Fibroblast of mammary gland (primary cell): ENCODE measurements around the gene NRP2.

ENCODE experiments used
- DNase-seq: peaks from one replicate; pipeline ENCODE4 v3.0.0-alpha.2; 2010; ENCODE audit warnings: low read depth
- H3K4me3 ChIP-seq: 2 replicates; pipeline ENCODE4 v1.5.1; 2011; ENCODE audit warnings: low read depth, mild to moderate bottlenecking, low read length, moderate library complexity; ENCODE audit not compliant: control insufficient read depth
- TF ChIP-seq, protein P1 (sequence below): conservative IDR thresholded peaks from 2 replicates; pipeline ENCODE4 v1.5.1; 2011; ENCODE audit warnings: low read depth, low read length, inconsistent platforms; ENCODE audit not compliant: control insufficient read depth, insufficient read depth

Gene NRP2

DNA sequence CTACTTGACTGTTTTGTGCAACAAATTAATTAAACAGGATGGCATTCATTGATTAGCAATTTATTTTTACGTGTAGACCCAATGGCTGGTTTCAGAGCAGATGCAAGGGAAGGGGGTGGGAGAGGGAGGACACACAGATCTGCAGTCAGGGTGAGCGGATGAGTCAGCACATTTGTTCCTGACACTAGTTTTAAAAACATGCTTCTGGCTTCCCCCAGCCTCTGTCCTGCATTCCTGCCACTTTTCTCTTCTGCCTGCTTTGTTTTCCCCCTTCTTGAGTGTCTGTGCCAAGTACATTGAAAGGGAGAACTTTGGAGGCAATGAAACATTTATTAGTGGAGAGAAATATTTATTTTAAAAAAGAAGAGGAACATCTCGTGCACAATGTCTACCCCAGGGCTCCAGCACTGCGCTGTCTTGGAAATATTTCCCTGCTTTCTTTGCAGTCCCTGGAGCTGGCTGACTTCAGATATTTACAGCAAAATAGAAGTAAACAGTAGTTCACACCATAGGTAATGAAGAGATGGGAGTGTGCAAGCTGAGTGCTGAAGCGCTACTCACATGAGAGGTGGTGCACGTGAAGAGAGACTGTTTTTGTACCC, 52.2 kb downstream of the NRP2 start:
- peak; percentile 89 for DNase-seq
- no peak overlapping the region for H3K4me3 ChIP-seq
- TF ChIP-seq, protein P1, sequence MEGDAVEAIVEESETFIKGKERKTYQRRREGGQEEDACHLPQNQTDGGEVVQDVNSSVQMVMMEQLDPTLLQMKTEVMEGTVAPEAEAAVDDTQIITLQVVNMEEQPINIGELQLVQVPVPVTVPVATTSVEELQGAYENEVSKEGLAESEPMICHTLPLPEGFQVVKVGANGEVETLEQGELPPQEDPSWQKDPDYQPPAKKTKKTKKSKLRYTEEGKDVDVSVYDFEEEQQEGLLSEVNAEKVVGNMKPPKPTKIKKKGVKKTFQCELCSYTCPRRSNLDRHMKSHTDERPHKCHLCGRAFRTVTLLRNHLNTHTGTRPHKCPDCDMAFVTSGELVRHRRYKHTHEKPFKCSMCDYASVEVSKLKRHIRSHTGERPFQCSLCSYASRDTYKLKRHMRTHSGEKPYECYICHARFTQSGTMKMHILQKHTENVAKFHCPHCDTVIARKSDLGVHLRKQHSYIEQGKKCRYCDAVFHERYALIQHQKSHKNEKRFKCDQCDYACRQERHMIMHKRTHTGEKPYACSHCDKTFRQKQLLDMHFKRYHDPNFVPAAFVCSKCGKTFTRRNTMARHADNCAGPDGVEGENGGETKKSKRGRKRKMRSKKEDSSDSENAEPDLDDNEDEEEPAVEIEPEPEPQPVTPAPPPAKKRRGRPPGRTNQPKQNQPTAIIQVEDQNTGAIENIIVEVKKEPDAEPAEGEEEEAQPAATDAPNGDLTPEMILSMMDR, result no peak

DNA sequence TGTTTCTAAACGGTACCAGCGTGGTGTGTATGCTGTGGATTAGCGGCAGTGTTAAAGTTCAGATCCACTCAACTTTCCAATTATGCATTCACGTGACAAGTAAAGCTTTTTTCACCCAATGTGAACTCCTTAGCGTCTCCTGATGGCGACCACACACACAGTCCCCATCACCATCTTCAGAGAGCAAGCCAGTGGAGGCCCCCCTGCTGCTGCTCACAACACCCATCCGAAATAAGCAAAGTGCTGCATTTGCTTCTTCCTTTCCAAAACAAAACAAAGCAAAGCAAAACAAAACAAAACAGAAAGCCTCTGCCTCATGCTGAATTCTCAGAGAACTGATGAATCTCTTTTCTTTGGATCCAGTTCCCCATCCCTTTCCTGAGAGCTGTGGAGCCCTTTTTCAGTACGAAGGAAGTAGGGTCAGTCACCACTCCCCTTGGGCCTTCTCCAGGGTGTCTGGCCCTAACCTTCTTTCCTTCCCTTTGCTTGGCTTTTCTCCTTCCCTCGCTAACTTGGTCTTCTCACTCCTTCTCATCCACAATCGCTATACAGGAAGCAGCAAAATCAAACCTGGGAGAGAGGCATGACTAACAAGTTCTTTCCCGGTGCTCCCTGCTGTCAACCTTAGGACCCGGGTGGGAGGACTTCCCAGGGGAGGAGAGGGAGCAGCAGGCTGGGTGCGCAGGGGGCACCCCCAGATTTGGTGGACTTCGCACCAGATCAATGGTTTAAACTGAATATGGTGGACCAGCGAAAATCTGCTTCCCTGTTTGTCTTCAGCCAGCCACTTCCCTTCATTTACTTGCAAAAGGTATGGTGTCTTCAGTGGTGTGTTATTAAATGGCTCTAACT, 56.0 kb downstream of the NRP2 start:
- TF ChIP-seq, protein P1, result no peak
- no peak for DNase-seq
- no peak overlapping the region for H3K4me3 ChIP-seq

DNA sequence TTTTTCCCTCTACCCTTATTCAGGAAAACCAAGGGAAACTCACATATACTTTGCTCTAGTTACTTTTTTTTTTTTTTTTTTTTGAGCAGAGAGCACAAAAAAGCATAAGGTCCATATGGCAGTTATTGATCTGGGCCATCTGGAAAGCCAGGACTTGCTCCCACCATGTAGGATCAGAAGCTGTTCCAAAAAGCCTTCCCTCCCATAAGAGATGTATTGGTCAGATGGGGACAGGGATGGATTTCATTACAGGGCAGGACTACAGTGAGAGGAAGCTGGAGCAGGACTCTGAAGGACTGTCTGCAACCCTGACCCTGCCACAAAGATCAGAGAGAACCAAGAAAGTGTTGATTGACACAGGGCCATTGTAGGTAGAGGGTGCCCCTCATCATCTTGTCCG, 57.3 kb downstream of the NRP2 start:
- no peak for DNase-seq
- no peak overlapping the region for H3K4me3 ChIP-seq
- TF ChIP-seq, protein P1, result no peak

DNA sequence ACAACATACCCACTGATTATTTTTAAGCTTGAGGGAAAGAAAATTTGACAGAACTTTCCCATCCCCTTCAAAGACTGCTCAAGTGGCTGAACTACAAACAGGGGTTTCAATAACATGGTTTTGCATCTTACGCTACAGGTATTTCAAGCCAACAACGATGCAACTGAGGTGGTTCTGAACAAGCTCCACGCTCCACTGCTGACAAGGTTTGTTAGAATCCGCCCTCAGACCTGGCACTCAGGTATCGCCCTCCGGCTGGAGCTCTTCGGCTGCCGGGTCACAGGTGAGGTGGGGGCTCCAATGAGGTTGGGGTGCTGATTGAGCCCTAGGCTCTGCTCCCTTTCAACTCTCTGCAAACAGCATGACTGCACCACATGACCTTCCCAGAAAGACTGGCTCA, 58.1 kb downstream of the NRP2 start:
- H3K4me3 ChIP-seq, result no peak overlapping the region
- no peak for DNase-seq
- TF ChIP-seq, protein P1, result no peak

DNA sequence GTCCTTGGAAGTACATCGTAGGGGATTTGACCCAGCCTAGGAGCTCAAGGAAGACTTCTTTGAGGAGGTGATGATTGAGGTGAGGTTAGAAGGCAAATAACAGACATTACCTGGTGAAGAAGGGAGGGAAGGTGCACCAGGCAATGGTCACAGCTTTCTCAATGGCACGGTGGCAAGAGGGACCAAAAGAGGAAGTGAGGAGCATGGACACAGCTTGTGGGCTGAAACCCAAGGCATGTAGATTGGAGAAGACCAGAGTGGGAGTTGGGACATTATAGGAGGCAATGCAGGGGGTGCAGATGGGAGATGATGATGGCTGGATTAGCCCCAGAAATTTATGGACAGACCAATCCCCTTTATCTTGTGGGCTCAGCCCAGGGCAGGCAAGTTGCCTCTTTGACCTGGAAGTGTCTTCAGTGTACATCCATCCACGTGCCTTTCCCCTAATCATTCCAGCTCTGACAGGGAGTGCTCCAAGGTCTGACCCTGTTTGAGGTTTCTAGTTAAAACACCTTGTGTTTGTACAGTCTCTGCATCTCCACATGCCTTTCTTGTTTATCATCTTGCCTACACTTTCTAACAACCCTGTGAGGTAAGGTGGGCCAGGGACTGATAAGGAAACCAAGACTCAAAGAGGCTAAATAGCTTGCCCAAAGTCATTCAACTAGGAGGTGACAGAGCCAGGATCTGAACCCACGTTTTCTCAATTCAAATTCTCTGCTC, 59.1 kb downstream of the NRP2 start:
- no peak overlapping the region for H3K4me3 ChIP-seq
- no peak for DNase-seq
- TF ChIP-seq, protein P1, result no peak

DNA sequence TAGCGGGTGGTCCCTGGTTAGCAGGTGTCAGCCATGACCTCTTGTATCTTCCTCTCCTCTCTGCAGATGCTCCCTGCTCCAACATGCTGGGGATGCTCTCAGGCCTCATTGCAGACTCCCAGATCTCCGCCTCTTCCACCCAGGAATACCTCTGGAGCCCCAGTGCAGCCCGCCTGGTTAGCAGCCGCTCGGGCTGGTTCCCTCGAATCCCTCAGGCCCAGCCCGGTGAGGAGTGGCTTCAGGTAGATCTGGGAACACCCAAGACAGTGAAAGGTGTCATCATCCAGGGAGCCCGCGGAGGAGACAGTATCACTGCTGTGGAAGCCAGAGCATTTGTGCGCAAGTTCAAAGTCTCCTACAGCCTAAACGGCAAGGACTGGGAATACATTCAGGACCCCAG, 60.8 kb downstream of the NRP2 start:
- no peak overlapping the region for H3K4me3 ChIP-seq
- DNase-seq, result no peak
- TF ChIP-seq, protein P1, result no peak
